ENCODE results near the gene ENTPD5.
A peak's percentile ranks its signal among the peaks of the same experiment; 100 is the strongest.

ENTPD5 gene

GRCh38 chr14:74018586-74019407 is at the start of gene ENTPD5, which contains the start of gene BBOF1:
ENTPD5 (minus strand) TSS chr14:74019288; CDS start chr14:73988102, 31,186 bp downstream.
BBOF1 (plus strand) TSS chr14:74019349; CDS start chr14:74019479, 130 bp downstream.
- peak within 1 kb of the TSS; percentile 65 for H3K9ac ChIP-seq
- no peaks in the 10 kb centered on the region for H3K36me3 ChIP-seq (ENCODE audit: control insufficient read depth, insufficient read depth, low read length)
- H3K4me2 ChIP-seq (ENCODE audit: low read length), result peak within 1 kb of the TSS; percentile 99
- no peaks in the 10 kb centered on the region for H3K9me3 ChIP-seq (ENCODE audit: control insufficient read depth, low read length)
- H3K27me3 ChIP-seq (ENCODE audit: control insufficient read depth, insufficient read depth, low read length), result no peaks in the 10 kb centered on the region
- peak within 1 kb of the TSS; percentile 82 for H3K4me3 ChIP-seq (ENCODE audit: low read depth, low read length)
- H2AFZ ChIP-seq, result peak within 1 kb of the TSS; percentile 100
- no peak for TF ChIP-seq CTCF (IDR thresholded peaks at IDR 0.05)
- no peaks in the 10 kb centered on the region for H3K4me1 ChIP-seq
- no peaks in the 10 kb centered on the region for H3K79me2 ChIP-seq
- peak within 1 kb of the TSS; percentile 90 for H3K27ac ChIP-seq

- H3K27me3 ChIP-seq (ENCODE audit: control insufficient read depth, insufficient read depth, low read length), result no peaks in the 10 kb centered on the region
- H3K9ac ChIP-seq, result no peak overlapping the region
- no peaks in the 10 kb centered on the region for H3K36me3 ChIP-seq (ENCODE audit: control insufficient read depth, insufficient read depth, low read length)
- no peaks in the 10 kb centered on the region for H3K79me2 ChIP-seq
- no peak overlapping the region for H3K4me2 ChIP-seq (ENCODE audit: low read length)
- H3K4me3 ChIP-seq (ENCODE audit: low read depth, low read length), result no peak overlapping the region
- H3K9me3 ChIP-seq (ENCODE audit: control insufficient read depth, low read length), result no peaks in the 10 kb centered on the region
- TF ChIP-seq CTCF (IDR thresholded peaks at IDR 0.05), result no peak
- no peak overlapping the region for H3K27ac ChIP-seq
- H2AFZ ChIP-seq, result no peak overlapping the region
- H3K4me1 ChIP-seq, result no peaks in the 10 kb centered on the region
Measured at GRCh38 chr14:74065746-74066575, 46.9 kb upstream of the ENTPD5 start.

- Histone ChIP-seq H2AFZ (no peak overlapping the region), H3K9me3 (ENCODE audit: control insufficient read depth, low read length) (no peaks in the 10 kb centered on the region), H3K36me3 (ENCODE audit: control insufficient read depth, insufficient read depth, low read length) (no peaks in the 10 kb centered on the region), H3K4me3 (ENCODE audit: low read depth, low read length) (no peak overlapping the region), H3K27me3 (ENCODE audit: control insufficient read depth, insufficient read depth, low read length) (no peaks in the 10 kb centered on the region), H3K4me1 (no peaks in the 10 kb centered on the region), H3K4me2 (ENCODE audit: low read length) (no peak overlapping the region), H3K79me2 (no peaks in the 10 kb centered on the region), H3K9ac (no peak overlapping the region), H3K27ac (no peak overlapping the region)
- no peak for TF ChIP-seq CTCF (IDR thresholded peaks at IDR 0.05)
Measured at GRCh38 chr14:74064883-74065282, 45.8 kb upstream of the ENTPD5 start.

- Histone ChIP-seq H3K4me2 (ENCODE audit: low read length) (no peak overlapping the region), H3K4me1 (no peaks in the 10 kb centered on the region), H3K4me3 (ENCODE audit: low read depth, low read length) (no peak overlapping the region), H3K9me3 (ENCODE audit: control insufficient read depth, low read length) (no peaks in the 10 kb centered on the region), H3K27ac (no peak overlapping the region), H3K36me3 (ENCODE audit: control insufficient read depth, insufficient read depth, low read length) (no peaks in the 10 kb centered on the region), H3K79me2 (no peaks in the 10 kb centered on the region), H2AFZ (no peak overlapping the region), H3K9ac (no peak overlapping the region), H3K27me3 (ENCODE audit: control insufficient read depth, insufficient read depth, low read length) (no peaks in the 10 kb centered on the region)
- no peak for TF ChIP-seq CTCF (IDR thresholded peaks at IDR 0.05)
Measured at GRCh38 chr14:74064426-74064825, 45.3 kb upstream of the ENTPD5 start.
